Stimulated activated CD8-positive, alpha-beta memory T cell treated with anti-CD3 and anti-CD28 coated beads, Interleukin-4, amount 100 ng/mL, for 1 hour (primary cell): ENCODE data around the gene PM20D2.
A peak's percentile ranks its signal among the peaks of the same experiment; 100 is the strongest.
"Not testable (repeated sequence)": the region's sequence is repeated elsewhere in the genome, so short reads cannot be mapped to it uniquely, and the experiment has no call there.

Experiments used
- DNase-seq, 2 donors: peaks; one replicate each; pipeline ENCODE4 v3.0.0-alpha.2; 2020; ENCODE audit warnings: low read depth in 2 of 2, low spot score in 1 of 2

PM20D2 gene

GRCh38 chr6:89145956-89146717, at the start of gene PM20D2:
TSS of gene PM20D2 (plus strand) at chr6:89146055. CDS start at chr6:89146145, 90 bp downstream.
- DNase-seq, result peak; percentile 16 to 44

DNA sequence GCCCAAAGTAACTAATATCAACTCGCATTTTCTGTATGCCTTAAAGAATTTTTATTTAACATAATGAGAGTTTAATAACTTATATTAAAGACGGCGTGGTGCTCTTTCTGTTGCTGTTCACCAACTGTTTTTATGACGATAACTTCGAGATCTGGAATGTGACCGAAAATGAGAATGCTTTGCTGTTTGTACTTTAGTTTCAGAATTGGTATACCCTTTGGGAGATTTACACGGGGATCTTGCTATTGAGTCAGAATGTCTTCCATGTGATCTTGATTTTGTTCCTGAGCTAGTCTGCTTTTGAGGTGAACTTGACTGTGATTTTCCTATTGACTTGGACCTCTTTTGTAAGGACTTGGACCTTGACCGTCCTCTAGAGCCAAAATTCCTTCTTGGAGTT, 47.4 kb upstream of the PM20D2 start:
- DNase-seq, result no peak

DNA sequence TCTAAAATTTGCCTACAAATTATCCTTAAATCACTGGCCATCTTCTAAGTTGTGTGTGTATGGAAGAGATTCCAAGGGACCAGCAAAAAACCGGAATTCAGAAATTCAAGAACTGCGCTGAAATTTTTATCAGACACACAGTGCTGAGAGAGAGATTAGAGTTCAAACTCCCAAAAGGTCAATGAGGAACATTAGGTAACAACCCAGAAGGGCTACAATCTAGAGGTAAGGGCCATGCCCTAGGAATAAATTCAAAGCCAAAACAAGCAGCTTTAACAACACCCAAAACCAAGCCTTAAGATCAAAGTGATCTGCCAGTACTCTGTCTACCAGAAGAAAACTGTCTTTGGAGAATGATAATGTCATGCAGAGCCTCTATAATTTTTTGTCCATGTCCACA, 45.7 kb upstream of the PM20D2 start:
- no peak for DNase-seq

- DNase-seq, result no peak
Measured at GRCh38 chr6:89110284-89110683, 35.6 kb upstream of the PM20D2 start.

DNA sequence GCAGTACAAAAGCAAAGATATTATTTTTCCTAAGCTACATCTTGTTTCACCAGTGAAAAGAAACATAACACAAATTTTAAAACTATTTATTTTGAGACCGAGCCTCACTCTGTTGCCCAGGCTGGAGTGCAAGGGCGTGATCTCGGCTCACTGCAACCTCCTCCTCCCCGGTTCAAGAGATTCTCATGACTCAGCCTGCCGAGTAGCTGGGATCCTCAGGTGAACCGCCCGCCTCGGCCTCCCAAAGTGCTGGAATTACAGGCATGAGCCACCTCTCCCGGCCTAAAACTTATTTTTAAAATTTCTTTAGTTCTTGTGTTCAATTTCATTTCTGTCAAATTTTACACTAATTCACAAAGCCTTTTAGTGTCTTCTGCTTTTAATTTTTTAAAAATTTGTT, 33.9 kb upstream of the PM20D2 start:
- no peak for DNase-seq

DNA sequence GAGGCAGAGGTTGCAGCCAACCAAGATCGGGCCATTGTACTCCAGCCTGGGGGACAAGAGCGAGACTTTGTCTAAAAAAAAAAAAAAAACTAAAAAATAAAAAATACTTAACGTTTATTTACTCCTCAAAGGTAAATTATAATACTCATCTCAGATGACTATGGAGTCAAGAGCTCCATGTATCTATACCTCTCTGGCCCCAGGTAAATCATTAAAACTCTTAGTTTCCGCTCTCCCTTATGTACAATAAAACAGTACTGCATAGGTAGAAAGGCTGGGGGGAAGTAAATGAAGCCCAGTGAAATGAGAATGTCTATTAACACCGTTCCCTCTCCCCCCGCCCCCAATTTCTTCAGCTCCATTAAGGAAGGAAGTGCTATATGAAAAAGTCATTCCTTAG, 29.2 kb upstream of the PM20D2 start:
- DNase-seq, result no peak

GRCh38 chr6:89117211-89118108, 28.4 kb upstream of the PM20D2 start, which contains the start of gene SRSF12:
TSS of gene SRSF12 (minus strand) at chr6:89118071. CDS start at chr6:89117887, 184 bp downstream.
- no peak for DNase-seq

DNA sequence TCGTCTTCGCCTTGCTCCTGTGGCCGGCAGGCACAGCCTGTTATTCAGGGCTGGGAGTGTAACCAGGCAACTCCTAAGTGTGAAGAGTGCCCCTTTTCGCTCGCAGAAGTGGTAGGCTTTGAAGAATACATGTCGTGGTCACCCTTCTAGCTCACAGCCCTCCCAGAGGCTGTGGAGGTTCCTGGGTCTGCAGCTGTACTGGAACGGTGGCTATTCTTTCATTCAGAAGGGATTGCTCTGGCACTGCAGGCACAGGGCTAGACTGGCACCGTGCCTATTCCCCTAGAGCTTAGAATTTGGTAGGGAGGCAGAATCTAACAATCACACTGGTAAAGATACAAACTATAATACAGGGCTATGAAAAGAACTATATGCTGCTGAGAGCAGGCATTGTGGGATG, 26.9 kb upstream of the PM20D2 start:
- DNase-seq, result no peak

- no peak for DNase-seq
Measured at GRCh38 chr6:89120371-89120770, 25.5 kb upstream of the PM20D2 start.

DNA sequence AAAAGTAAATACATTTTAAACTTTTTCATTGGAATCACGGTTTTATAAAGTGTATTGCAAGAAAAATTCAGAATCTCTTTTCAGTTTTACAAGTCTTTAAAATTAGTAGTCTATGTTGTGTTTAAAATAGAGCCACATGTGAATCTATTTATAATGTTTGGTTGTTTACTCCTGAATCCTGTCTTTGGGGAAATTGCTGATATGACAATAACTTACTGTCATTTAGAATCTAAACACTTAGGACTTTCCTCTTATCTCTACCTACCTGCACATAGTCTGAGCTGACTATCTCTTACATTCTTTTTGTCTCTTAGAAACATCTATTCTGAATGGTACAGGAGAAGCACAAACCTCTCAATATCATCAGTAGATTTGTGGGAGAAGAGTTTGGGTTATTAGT, 23.9 kb upstream of the PM20D2 start:
- DNase-seq, result no peak

DNA sequence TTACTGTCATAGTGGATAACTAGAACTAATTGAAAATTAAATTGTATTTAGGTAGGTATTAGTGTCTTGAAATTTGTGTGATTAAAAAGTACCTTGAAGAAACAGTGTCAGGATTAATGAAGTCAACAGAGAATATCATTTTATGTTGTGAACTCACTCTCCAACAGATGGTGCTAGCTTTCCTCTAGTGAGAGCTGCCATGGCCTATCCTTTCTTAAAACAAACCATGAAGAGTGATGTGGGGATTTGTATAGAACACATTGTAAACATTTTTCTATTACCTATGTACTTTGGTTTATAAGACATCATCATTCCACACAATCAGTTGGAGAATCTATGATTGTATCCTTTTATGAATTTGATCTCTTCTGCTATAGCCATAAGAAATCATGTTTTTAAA, 23.2 kb upstream of the PM20D2 start:
- DNase-seq, result no peak

GRCh38 chr6:89128256-89128671, 17.6 kb upstream of the PM20D2 start:
- not testable (repeated sequence) for DNase-seq

DNA sequence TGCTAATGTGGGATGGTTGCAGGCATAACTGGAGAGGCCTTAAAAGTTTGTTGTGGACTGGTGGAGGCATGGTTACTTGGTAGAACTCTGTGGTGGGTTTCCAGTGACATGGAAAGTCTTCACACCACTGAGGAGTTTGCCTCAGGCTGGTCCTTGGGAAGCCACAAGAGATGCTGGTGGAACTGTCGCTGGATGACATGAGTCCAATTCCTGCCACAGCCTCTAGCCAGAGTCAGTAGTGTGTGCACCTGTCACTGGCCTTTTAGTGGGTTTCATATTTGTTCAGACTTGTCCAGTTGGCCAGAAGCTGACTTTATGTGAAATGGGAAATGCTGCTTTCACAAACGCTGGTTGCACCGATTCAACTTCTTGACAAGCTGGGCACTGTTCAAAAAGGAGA, 14.3 kb upstream of the PM20D2 start:
- no peak for DNase-seq

- DNase-seq, result no peak
Measured at GRCh38 chr6:89132057-89132456, 13.8 kb upstream of the PM20D2 start.

GRCh38 chr6:89133981-89134380, 11.9 kb upstream of the PM20D2 start:
- DNase-seq, result no peak

GRCh38 chr6:89134723-89135122, 11.1 kb upstream of the PM20D2 start:
- DNase-seq, result no peak

GRCh38 chr6:89138173-89138572, 7.7 kb upstream of the PM20D2 start:
- no peak for DNase-seq

DNA sequence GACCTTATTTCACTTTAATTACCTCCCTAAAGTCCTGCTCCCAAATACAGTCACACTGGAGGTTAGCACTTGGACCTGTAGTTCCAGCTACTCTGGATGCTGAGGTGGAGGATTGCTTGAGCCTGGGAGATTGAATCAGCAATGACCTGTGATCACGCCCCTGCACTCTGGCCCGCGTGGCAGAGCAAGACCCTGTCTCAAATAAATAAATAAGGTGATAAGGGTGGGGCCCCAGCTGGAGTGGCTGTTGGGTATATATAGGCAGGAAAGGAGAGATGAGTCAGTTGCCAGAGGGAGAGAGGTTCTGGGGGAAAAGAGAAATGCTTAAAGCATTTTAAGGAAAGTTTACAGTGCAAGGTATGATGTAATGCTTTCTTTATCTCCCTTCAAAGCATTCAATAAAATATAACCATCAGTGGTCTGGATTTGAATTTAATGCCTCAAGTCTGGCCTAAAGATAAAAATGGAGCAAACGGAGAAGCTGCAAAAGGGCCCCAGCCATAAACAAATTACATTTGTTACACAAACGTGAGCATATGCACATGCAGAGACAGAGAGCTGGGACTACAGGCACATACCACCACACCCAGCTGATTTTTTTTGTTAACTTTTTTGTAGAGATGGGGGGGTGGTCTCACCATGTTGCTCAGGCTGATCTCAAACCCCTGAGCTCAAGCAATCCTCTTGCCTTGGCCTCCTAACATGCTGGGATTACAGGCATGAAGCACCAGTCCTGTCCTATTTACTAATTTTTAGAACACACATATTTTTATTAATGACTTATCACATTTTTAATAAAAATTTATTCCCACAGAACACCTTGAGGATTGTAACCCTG, 6.1 kb upstream of the PM20D2 start:
- no peak for DNase-seq

DNA sequence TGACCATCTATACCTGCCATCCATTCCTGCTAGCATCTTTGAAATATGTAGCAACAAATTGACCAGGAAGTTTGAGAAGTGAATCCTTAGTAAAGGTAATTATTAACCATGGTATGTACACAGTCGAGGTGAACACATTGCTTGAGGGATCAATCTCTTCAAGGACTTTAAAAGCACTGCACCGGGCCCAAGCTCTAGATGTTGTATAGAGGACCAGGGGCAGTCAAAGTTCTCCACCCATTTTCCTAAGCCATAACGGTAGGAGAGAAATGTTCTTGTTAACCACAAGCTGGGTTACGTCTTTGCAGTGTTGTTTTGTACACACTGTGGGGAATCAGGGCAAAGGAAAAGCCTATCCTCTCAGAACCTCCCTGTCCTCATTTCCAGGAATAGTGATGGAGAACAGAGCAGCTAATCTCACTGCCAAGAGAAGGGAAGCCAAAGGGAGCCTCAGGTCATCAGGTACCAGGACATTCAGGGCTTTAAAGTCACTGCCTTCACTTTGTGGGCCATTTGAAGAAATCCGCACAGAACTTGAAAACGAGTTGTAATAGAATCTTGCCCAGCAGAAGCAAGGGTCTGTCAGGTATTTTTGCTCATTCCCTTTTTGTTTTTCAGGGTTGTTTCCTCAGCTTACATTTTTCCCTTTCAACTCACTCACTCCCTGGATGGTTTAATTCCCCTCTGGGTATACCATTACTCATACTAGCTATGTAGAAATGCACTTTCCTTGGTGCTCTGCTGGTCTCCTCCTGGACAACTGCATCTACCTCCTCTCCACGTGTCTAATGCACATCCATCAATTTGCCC, 5.3 kb upstream of the PM20D2 start:
- DNase-seq, result no peak

DNA sequence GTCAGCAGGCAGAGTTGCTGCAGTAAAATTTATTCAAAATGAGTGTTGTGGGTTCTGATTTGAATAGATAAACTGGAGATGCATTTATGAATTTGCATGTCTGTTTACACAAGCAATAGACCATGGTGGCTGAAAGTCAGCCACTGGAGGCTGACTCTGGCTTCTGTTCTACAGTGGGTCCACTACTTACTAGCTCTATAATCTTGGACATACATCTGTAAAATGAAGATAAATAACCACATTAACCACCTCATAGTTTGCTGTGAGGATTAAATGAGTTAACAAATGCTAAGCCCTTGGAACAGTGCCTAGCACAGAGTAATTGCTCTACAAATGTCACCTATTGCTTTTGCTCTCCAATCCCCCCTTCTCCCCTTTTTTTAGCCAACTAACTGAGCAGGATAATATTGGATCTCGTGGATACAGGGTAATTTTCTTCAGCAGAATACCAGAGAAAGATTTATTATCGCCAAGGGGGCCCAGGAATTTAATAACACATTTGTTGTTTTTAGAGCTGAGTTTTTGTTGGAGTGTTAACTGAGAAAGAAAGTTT, 1.4 kb upstream of the PM20D2 start:
- no peak for DNase-seq
